A549 (cell line): Measurements from ENCODE around the gene HTRA2.

Source experiments
- BCL3 ChIP-seq: fragments of >200 bp; sonication (Bioruptor Twin); formaldehyde crosslinking; IDR thresholded peaks from 3 replicates; pipeline ENCODE4 v1.6.1; 2016
- EHMT2 ChIP-seq: fragments of 200-600 bp; sonication (generic); IDR thresholded peaks from 2 replicates; pipeline ENCODE4 v1.6.1; 2016; ENCODE audit warnings: antibody characterized with exemption, low read depth, mild to moderate bottlenecking, moderate library complexity
- POLR2A ChIP-seq: IDR thresholded peaks from 2 replicates; pipeline ENCODE4 v1.6.1; 2012; ENCODE audit warnings: mild to moderate bottlenecking, low read length

- TF ChIP-seq BCL3, result no peak
- TF ChIP-seq EHMT2, result no peak
- no peak for TF ChIP-seq POLR2A
These were observed 41.3 kb downstream of the HTRA2 start for GRCh38 chr2:74571058-74571457.
